SU-DHL-6 (cell line): Measurements from ENCODE around the gene TGM1.

Experiments used
- H2AFZ ChIP-seq: fragments of 200-600 bp; sonication (generic); 2 replicates; pipeline ENCODE4 v1.6.1; 2014; ENCODE audit warnings: low read depth, mild to moderate bottlenecking, moderate library complexity, mixed read lengths, antibody characterized with exemption, low read length; ENCODE audit not compliant: severe bottlenecking
- H3F3A ChIP-seq: fragments of 200-600 bp; shearing (Covaris generic); 2 replicates; pipeline ENCODE4 v1.6.0; 2016; ENCODE audit warnings: antibody characterized with exemption, mild to moderate bottlenecking; ENCODE audit not compliant: insufficient read depth
- H3K27ac ChIP-seq: fragments of 200-600 bp; sonication (generic); 2 replicates; pipeline ENCODE4 v1.5.1; 2016; ENCODE audit warnings: low read depth, mild to moderate bottlenecking, low read length, moderate library complexity, mixed read lengths
- H3K27me3 ChIP-seq: fragments of 200-600 bp; sonication (generic), shearing (Covaris generic); 2 replicates; pipeline ENCODE4 v1.6.0; 2014; ENCODE audit warnings: mild to moderate bottlenecking, low read length
- H3K36me3 ChIP-seq: fragments of 200-600 bp; sonication (generic); 2 replicates; pipeline ENCODE4 v1.6.1; 2014; ENCODE audit warnings: mild to moderate bottlenecking, low read length, mixed read lengths
- H3K4me2 ChIP-seq: fragments of 300-600, 200-600 bp; shearing (Covaris generic), sonication (generic); 2 replicates; pipeline ENCODE4 v1.6.0; 2014; ENCODE audit warnings: low read length, low read depth, mild to moderate bottlenecking; ENCODE audit not compliant: poor library complexity, severe bottlenecking
- H3K4me3 ChIP-seq: fragments of 200-600 bp; sonication (generic); 2 replicates; pipeline ENCODE4 v1.5.1; 2014; ENCODE audit warnings: antibody characterized with exemption, low read length, mild to moderate bottlenecking, mixed read lengths; ENCODE audit not compliant: insufficient read depth, poor library complexity, severe bottlenecking
- H3K79me2 ChIP-seq: fragments of 200-600 bp; sonication (generic); 2 replicates; pipeline ENCODE4 v1.6.1; 2014; ENCODE audit warnings: mild to moderate bottlenecking, low read length, moderate library complexity; ENCODE audit not compliant: insufficient read depth
- H3K9ac ChIP-seq: fragments of 200-600 bp; sonication (generic); 2 replicates; pipeline ENCODE4 v1.7.0; 2014; ENCODE audit warnings: mild to moderate bottlenecking, low read length
- H3K9me2 ChIP-seq: fragments of 200-600 bp; sonication (generic); replicated peaks from 2 replicates; pipeline ENCODE4 v1.6.1; 2014; ENCODE audit warnings: low read length; ENCODE audit not compliant: insufficient read depth
- H3K9me3 ChIP-seq: fragments of 200-600 bp; sonication (generic); 2 replicates; pipeline ENCODE4 v1.6.1; 2014; ENCODE audit warnings: low read length, mixed read lengths; ENCODE audit not compliant: insufficient read depth
- H4K20me1 ChIP-seq: fragments of 200-600 bp; sonication (generic); 2 replicates; pipeline ENCODE4 v1.6.1; 2014; ENCODE audit warnings: low read depth, mild to moderate bottlenecking, antibody characterized with exemption, low read length, moderate library complexity, mixed read lengths
- CTCF ChIP-seq: fragments of 200-600 bp; sonication (generic); IDR thresholded peaks from one replicate; pipeline ENCODE4 v1.5.1; 2017; ENCODE audit warnings: antibody characterized with exemption, mild to moderate bottlenecking, low read length, moderate library complexity; ENCODE audit not compliant: insufficient read depth, poor library complexity, severe bottlenecking
- EZH2phosphoT487 ChIP-seq: fragments of 200-600 bp; sonication (generic), shearing (Covaris generic); conservative IDR thresholded peaks from 2 replicates; pipeline ENCODE4 v1.6.1; 2018; ENCODE audit warnings: mild to moderate bottlenecking, antibody characterized with exemption, low read length, moderate library complexity, mixed read lengths

The TGM1 gene

GRCh38 chr14:24270537-24271133 is 7.7 kb upstream of the TGM1 start:
- H3K9ac ChIP-seq = peak overlapping the region; percentile 77
- H3K27me3 ChIP-seq = no peaks in the 10 kb centered on the region
- no peaks in the 10 kb centered on the region for H4K20me1 ChIP-seq
- H3K36me3 ChIP-seq = no peaks in the 10 kb centered on the region
- TF ChIP-seq CTCF (no peak), EZH2phosphoT487 (no peak)
- H3K79me2 ChIP-seq = 0 out of 2 replicates have a peak, but pooled peaks cover 2% of the 10 kb centered on the region
- H3F3A ChIP-seq = peaks cover 11% of the 10 kb centered on the region
- peak overlapping the region; percentile 60 for H2AFZ ChIP-seq
- H3K9me3 ChIP-seq = no peaks in the 10 kb centered on the region
- H3K4me2 ChIP-seq = peak overlapping the region; percentile 66
- H3K27ac ChIP-seq = peak overlapping the region; percentile 81
- peak overlapping the region; percentile 70 for H3K4me3 ChIP-seq
- no peaks in the 10 kb centered on the region for H3K9me2 ChIP-seq

- H3F3A ChIP-seq = peaks cover 11% of the 10 kb centered on the region
- H3K9ac ChIP-seq = peak overlapping the region; percentile 77
- no peaks in the 10 kb centered on the region for H4K20me1 ChIP-seq
- H3K9me3 ChIP-seq = no peaks in the 10 kb centered on the region
- H3K27ac ChIP-seq = no peak overlapping the region
- H3K4me3 ChIP-seq = no peak overlapping the region
- no peak for TF ChIP-seq CTCF
- TF ChIP-seq EZH2phosphoT487 = no peak
- no peaks in the 10 kb centered on the region for H3K36me3 ChIP-seq
- H2AFZ ChIP-seq = no peak overlapping the region
- H3K9me2 ChIP-seq = no peaks in the 10 kb centered on the region
- no peaks in the 10 kb centered on the region for H3K27me3 ChIP-seq
- H3K4me2 ChIP-seq = peak overlapping the region; percentile 66
- 0 out of 2 replicates have a peak, but pooled peaks cover 2% of the 10 kb centered on the region for H3K79me2 ChIP-seq
Measured at GRCh38 chr14:24269910-24270536, 7.0 kb upstream of the TGM1 start.

GRCh38 chr14:24269368-24269767 is 6.4 kb upstream of the TGM1 start:
- Histone ChIP-seq H3K9ac (no peak overlapping the region), H3K9me3 (no peaks in the 10 kb centered on the region), H3K9me2 (no peaks in the 10 kb centered on the region), H3K4me3 (no peak overlapping the region), H3K27ac (no peak overlapping the region), H3F3A (peaks cover 11% of the 10 kb centered on the region), H3K36me3 (no peaks in the 10 kb centered on the region), H2AFZ (no peak overlapping the region), H3K27me3 (no peaks in the 10 kb centered on the region), H4K20me1 (no peaks in the 10 kb centered on the region), H3K4me2 (no peak overlapping the region), H3K79me2 (0 out of 2 replicates have a peak, but pooled peaks cover 2% of the 10 kb centered on the region)
- TF ChIP-seq EZH2phosphoT487 (no peak), CTCF (no peak)
